ENCODE results near the gene NOXO1. TPM values are rescaled to one million over a fixed set of nuclear protein-coding genes. Genes with fewer than 3 reads are reported as not detected.
A peak's percentile ranks its signal among the peaks of the same experiment; 100 is the strongest.

NOXO1 gene
- total RNA-seq, 1 experiment from 2014 or later = 1.7 TPM

- Mint-ChIP-seq H3K9me3 (no peaks in the 10 kb centered on the region), H3K4me1 (peaks cover 19 to 26% of the 10 kb centered on the region in 2 experiments), H3K27me3 (ENCODE audit: low read depth) (peaks cover 40% of the 10 kb centered on the region), H3K36me3 (ENCODE audit: insufficient read depth in 1 of 3, low read depth in 3 of 3) (peaks cover 5 to 19% (median 17%) of the 10 kb centered on the region in 3 experiments; a peak in 6 of 7 replicates), H3K4me3 (peak overlapping the region in 1 of 2 experiments; percentile 64; a peak in 1 of 5 replicates), H3K27ac (no peak overlapping the region)
- H2BK5ac ChIP-seq (ENCODE audit: insufficient read length, low read length) = no peak overlapping the region
- H3K14ac ChIP-seq (ENCODE audit: insufficient read depth, low read length) = no peak overlapping the region
- peaks cover 2% of the 10 kb centered on the region for H4K20me1 ChIP-seq (ENCODE audit: control insufficient read depth, insufficient read depth, insufficient read length)
- no peak overlapping the region for H3K27ac ChIP-seq (ENCODE audit: insufficient read length, low read depth, low read length)
- H3K18ac ChIP-seq (ENCODE audit: insufficient read length, low read depth, low read length) = no peak overlapping the region
- no peak overlapping the region for H3K56ac ChIP-seq (ENCODE audit: insufficient read length, low read depth, low read length)
- H4K5ac ChIP-seq (ENCODE audit: insufficient read length, low read depth, low read length) = no peak overlapping the region
- H3K4me2 ChIP-seq (ENCODE audit: insufficient read depth, insufficient read length, low read length) = no peak overlapping the region
- H4K8ac ChIP-seq (replicated peaks; ENCODE audit: insufficient read length, low read depth, low read length) = no peak overlapping the region
- peaks cover 22% of the 10 kb centered on the region for H3K27me3 ChIP-seq (ENCODE audit: insufficient read depth, low read length)
- H2AK5ac ChIP-seq (ENCODE audit: insufficient read length, low read length) = no peak overlapping the region
- no peak overlapping the region for H3K23ac ChIP-seq (ENCODE audit: insufficient read length, low read depth, low read length)
- DNase-seq = no peak
- H3K23me2 ChIP-seq (ENCODE audit: insufficient read length, low read depth, low read length, poor library complexity, severe bottlenecking) = peaks cover 24% of the 10 kb centered on the region
- H2BK120ac ChIP-seq (ENCODE audit: low read depth, low read length, poor library complexity, severe bottlenecking) = no peak overlapping the region
- TF ChIP-seq CTCF (conservative IDR thresholded peaks at IDR 0.05) = no peak
- no peak overlapping the region for H3T11ph ChIP-seq (ENCODE audit: low read length)
- no peaks in the 10 kb centered on the region; the same call in 1 of the 2 replicates for H3K79me2 ChIP-seq (ENCODE audit: insufficient read depth, low read length)
- no peaks in the 10 kb centered on the region for H3K4me1 ChIP-seq (ENCODE audit: insufficient read depth, low read length)
- H3K9me3 ChIP-seq (ENCODE audit: control insufficient read depth, low read depth, low read length) = no peaks in the 10 kb centered on the region
- no CpG with 5 or more reads among the region's 16 CpGs for WGBS (ENCODE audit: extremely low coverage, insufficient read length, low lambda C conversion rate)
- H2BK15ac ChIP-seq (ENCODE audit: low read depth, low read length) = no peak overlapping the region
- no peak overlapping the region for H4K91ac ChIP-seq (ENCODE audit: insufficient read length, low read depth, low read length)
- H2BK12ac ChIP-seq (ENCODE audit: insufficient read length, low read depth, low read length) = no peak overlapping the region
- H3K79me1 ChIP-seq (ENCODE audit: insufficient read depth, low read depth, low read length, poor library complexity, severe bottlenecking) = no peaks in the 10 kb centered on the region
- H2AFZ ChIP-seq (ENCODE audit: low read length) = no peak overlapping the region
- no peak overlapping the region for H2BK20ac ChIP-seq (ENCODE audit: low read depth, low read length, poor library complexity, severe bottlenecking)
- H3K4ac ChIP-seq (ENCODE audit: low read depth, low read length) = no peak overlapping the region
- no peak overlapping the region for H3K9ac ChIP-seq (ENCODE audit: extremely low read depth, insufficient read length, low read length)
Measured at GRCh38 chr16:1980770-1981087, 540 bp downstream of the NOXO1 start.

Data from H9 (cell line).